ENCODE data around the gene SLC9B2.
A peak's percentile ranks its signal among the peaks of the same experiment; 100 is the strongest.

SLC9B2 gene

DNA sequence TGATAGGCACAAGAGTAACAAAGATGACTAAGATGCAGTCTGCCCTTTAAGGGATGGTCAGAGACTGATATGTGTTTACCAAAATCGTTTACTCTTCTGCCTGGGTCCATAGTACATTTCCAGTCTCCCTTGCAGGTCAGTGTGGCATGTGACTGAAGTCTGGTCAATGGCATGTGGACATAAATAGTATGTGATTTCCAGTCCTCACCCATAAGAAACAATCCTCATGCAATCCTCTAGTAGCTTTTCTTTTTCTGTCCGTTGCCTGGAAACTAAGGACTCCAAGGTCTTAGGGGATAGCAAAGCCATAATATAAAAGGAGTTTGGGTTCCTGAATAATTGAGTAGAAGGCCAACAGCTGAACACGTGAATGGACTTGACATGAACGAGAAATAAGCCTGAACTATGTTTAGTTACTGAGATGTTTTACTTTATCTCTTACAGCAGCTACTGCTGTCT lies 1.1 kb downstream of the SLC9B2 start:
- no peak for FAIRE-seq

DNA sequence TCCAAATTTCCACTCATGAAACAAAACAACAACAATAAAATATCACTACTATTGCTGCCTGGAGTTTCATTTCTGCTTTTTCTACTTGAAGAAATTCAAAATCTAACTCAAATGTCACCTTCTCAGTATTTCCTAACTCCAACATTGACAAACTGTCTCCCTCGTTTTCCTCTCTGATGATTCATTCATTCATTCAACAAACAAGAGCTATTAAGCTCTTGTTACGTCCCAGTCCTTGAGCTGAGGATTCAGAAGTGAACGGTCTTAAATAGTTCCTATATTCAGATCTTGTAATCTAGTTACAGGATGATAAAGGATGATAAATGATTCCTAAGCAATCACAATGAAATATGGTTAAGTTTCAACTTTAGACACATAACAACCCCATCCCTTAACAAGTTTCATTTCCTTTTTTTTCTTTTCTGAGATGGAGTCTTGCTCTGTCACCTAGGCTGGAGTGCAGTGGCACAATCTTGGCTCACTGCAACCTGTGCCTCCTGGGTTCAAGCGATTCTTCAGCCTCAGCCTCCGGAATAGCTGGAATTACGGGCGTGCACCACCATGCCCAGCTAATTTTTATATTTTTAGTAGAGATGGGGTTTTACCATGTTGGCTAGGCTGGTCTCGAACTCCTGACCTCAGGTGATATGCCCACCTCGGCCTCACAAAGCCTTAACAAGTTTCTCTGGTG lies 1.7 kb downstream of the SLC9B2 start:
- FAIRE-seq, result no peak

DNA sequence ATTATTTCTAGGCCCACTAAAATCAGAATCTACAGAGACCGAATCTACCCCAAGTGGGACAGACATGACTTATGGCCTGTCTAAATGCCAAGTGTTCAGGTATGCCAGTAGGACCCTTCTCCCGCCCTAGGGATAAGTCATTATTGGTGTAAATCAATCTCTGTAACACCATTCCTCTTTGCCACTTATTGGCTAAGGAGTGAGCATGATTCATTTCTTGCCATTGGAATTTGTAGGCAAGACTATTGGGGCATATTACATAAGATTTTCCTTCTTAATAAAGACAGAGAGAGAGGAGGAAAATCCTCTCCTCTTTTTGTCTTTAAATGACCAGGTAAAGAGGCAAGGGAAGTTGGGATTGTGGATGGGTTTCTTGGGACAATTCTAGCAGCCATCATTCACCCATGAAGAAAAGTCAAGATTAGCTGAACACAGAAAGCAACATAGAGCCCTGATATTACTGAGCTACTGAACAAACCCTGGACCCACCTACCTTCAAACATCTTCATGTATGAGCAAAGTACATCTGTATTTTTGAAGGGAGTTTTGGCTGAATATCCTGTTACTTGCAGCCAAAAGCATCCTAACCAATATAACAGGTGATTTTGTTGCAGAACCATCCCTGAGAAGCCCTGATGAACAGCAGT lies 2.6 kb downstream of the SLC9B2 start:
- FAIRE-seq, result no peak

DNA sequence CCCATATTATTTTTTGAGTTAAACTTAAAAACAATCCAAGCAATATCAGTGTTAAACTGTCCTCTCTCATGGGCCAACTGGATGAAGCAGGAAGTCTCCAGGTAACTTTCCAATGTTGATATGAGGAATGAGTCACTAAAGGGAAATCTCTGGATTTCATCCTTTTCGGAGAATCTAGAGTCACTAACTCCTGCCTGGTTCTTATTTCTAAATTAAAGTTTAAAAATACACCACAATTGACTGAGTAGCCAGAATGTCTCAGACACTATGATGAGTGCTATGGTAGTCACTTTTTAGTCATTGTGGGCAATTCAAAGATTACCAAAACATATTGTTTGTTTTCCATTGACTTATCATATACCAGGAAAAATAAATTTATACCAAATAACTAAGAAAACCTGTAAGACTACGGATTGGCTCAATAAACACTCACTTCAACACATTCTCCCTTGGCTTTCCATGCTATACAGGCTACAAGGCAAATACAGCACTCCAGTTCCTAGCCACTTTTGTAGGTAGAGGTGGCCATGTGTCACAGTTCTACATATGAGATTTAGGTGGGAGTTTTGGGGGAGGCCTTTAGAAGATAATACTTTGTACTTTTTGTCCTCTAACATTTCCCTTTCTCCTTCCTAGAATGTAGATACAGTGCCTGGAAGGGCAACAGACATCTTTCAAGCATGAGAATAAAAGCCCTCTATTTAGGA lies 8.6 kb downstream of the SLC9B2 start:
- no peak for FAIRE-seq

DNA sequence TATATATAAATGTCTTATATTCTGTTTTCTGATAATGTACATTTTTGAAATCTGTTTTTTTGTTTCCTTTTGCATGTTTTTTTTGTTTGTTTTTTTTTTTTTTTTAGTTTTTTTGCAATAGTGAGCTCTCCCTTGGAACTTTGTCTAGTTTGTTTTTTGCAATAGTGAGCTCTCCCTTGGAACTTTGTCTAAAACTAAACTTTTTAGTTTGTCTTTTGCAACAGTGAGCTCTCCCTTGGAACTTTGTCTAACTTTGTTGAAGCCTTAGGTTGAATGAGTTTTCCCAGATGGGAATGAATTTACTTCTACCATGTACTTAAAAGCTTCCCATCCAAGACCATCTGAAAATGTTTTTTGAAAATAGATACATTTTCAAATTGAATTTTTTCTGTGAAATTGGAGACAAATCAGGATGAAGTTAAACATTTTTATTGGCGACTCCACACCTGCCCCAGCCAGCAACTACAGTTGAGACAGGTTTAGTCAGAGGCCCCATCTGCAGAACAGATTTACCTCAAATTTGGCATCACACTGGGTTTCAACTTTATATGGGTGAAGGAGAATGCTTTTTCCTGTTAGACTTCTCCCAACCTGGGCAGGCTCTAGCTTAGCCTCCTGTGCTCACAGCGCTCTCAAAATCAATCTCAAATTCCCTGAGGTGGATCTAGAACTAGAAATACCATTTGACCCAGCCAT lies 16.0 kb downstream of the SLC9B2 start:
- FAIRE-seq, result peak; percentile 79

DNA sequence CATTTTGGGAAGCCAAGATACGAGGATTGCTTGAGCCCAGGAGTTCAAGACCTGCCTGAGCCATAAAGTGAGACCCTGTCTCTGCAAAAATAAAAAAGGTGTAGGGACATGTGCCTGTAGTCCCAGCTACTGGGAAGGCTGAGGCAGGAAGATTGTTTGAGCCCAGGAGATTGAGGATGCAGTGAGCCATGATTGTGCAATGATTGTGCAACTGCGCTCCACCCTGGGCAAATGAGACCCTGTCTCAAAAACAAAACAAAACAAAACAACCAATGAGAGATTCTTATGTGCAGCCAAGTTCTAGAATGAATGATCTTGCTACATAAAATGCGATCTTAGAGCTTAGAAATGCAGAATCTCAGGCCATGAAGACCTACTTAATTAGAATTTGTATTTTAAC lies 22.5 kb downstream of the SLC9B2 start:
- FAIRE-seq, result no peak

DNA sequence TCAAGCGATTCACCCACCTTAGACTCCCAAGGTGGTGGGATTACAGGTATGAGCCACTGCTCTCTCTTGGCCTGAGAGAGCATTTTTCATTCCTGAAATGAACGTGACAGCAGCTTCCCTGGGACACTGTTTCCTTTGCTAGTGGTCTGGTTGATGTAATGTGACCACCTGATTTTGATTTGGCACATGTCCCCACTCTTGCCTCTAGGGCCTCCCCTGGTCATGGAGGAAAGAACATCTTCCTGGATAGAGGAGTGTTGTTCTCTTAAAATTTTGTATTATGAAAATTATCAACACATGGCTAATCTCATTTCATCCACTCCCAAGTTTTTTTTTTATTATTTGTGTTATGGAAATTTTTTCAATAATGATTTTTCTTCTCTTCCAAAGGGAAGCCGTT lies 23.8 kb downstream of the SLC9B2 start:
- FAIRE-seq, result no peak

DNA sequence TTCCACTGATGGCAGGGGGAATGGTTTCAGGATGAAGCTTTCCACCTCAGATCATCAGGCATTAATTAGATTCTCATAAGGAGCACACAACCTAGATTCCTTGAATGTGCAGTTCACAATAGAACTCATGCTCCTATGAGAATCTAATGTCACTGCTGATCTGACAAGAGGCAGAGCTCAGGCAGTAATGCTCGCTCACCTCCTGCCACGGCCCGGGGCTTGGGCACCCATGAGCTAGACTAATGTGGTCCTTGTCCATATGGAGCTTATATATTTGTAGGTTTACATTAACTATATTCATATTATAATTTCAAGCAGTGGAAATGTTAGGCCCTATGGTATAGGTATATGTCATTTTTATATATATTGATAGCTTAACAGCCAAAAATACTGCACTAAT lies 24.4 kb downstream of the SLC9B2 start:
- no peak for FAIRE-seq

DNA sequence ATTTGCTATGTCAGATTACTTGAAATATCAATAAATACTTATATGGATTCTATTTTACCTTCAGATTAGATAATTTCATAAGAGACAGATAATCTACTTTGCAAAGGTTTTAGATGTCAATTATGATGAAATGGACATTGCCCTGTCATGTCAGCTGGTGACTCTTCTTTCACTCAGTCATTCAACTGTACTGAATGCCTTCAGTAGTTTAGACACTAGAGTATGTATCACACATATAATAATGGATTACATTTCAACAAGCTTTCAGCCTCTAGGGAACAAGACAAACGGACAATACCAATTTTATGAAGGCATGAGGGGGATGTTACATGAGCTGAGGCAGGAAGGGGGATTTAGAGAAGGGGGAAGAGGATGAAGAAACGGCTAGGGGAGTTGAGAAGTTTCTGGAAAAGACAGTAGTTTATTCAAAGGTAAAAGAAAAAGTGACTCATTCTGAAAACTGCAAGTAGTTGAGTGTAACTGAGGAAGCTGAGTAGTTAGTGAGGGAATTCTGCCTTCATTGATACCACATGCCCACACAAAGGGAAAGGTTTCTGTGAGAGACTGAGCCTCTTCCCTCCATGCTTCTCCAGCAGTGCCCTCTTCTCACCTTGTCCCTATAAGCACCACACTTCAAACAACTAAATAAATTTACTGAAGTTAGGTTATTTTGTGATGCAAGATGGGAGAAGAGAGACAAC lies 25.7 kb downstream of the SLC9B2 start:
- no peak for FAIRE-seq

DNA sequence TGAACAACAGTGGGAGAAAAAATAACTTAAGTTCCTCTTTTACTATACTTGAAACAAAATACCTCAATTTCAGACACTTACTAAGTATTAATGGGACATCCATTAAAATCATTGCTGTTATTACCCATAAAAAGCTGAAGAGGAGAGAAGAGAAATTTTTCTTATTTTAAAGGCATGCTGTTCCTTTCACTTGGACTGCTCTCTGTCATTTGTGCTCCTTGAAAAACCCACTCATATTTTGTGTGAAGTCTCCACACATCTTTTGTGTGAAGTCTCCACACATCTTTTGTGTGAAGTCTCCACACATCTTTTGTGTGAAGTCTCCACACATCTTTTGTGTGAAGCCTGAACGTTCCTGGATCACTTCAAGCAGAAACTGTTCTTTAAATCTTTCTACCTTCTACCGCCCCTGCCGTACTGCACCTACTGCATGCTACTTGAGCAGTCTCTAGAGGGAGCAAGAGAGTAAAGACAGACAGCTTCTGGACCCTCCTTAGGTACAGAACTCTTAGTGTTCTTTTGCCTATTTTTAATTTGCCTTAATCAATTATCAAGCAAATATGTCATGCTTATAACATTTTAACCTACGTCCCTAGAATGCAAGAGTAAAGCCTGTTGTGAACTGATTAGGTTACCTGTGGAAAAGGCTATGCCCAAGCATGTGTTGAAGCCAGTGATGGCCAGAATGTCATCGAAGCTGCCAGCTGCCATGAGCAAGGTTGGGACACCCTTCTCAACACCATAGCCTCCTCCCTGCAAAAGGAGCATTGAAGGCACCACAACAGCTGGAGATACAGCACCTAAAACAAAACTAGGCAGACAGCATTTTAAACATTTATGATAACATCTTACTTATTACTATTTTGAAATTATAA lies 29.9 kb downstream of the SLC9B2 start:
- peak; percentile 59 for FAIRE-seq

DNA sequence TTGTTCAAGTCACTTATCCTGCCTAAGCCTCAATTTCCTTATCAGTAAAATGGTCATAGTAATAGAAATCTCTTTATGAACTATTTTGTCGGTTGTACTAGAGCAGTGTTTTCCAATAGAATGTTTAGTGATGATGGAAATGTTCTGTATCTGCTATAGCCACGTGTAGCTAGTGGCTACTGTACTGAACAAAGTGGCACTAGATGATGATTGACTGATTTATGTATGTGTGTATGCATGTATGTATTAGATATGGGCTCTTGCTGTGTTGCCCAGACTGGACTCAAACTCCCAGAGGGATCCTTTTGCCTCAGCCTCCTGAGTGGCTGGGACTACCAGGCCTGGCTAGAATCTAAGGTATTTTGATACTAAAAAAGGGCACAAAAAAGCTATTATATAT lies 32.4 kb downstream of the SLC9B2 start:
- no peak for FAIRE-seq

DNA sequence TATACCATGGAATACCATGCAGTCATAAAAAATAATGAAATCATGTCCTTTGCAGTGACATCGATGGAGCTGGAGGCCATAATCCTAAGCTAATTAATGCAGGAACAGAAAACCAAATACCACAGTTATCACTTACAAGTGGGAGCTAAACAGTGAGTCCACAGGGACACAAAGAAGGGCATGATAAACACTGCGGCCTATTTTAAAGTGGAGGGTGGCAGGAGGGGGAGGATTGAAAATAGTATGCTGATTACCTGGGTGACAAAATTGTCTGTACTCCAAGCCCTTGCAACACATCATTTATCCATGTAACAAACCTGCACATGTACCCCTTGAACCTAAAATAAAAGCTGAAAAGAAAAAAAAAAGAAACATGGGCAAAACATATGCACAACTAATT lies 40.4 kb downstream of the SLC9B2 start:
- no peak for FAIRE-seq

DNA sequence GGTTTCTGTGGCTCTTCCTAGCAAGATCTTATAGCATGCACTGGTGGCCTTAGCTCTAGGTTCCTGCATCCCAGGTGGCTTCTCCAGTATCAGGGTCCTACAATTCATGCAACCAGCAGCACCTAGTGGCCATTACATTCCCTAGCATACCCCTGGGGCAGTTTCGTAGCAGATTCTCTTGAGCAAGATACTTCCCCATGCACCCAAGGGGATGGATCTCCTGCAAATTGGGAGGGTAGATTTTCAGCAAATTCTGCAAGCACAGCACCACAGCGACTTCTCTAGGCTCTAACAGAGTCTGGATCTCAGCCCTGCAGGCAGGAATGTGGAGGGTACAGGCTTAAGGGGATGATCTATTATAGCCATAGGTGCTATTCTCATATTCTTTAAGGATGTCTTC lies 44.0 kb downstream of the SLC9B2 start:
- FAIRE-seq, result no peak

DNA sequence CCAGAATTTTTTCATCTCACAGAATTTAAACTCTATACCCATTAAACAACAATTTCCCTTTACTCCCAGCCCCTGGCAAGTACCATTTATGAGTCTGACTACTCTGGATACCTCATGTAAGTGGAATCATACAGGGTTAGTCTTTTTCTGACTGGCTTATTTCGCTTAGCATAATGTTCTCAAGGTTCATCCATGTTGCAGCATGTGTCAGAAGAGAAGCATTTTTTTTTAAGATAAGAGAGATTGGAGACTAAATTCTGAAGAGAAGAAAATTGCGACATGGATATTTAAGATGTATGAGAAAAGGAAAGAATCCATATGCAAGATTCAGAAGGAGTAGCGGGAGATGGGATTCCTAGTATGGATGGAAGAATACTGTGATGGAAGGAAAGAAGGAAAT lies 45.8 kb downstream of the SLC9B2 start:
- no peak for FAIRE-seq

DNA sequence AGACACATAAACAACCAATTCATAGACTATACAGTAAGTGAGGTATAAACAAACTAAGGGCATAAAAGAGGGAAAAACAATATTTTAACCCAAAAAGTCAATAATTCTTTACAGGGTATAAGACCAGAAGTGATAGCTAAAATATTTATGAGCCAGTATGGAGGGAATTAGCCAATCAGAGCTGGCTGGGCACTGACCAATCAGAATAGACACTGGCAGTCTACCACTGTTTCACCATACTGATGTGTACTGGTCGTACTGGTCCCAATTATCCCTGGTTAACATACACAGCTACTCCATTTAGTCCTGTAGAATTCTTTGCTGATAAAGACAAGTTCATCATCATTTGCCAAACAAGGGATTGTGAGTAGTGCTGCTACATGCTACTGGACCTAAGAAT lies 47.3 kb downstream of the SLC9B2 start:
- FAIRE-seq, result no peak

DNA sequence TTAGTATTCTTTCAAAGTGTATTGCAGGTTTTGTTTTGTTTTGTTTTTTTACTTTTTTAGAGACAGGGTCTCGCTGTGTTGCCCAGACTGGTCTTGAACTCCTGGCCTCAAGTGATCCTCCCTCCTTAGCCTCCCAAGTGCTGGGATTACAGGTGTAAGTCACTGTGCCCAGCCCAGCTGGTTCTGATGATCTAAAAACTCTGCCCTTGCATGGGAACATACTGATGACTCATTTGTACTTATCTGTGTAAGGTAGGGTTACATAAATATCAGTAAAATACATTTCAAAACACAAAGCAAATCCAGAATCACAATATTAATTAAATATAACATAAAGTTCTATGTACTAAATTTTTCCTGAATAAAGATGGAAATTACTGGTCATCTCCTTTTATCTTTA lies 49.7 kb downstream of the SLC9B2 start:
- peak; percentile 75 for FAIRE-seq

DNA sequence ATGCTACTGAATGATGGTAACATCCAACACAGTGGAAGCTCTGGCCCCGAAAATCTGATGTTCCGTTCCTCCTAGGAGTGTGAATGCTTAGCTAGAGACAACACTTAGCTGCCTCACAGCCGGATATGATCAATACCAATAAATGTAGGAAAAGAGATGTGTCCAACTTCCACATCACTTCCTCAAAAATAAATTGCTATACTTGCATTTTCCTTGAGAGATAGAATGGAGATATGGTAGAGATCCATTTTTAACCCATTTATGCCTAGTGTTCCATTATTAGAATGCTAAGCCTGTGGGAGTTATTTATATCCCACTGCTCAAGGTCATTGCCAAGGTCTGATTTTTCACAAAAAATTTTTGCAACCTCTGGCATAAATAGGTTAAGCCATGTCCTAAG lies 51.6 kb downstream of the SLC9B2 start:
- FAIRE-seq, result no peak

DNA sequence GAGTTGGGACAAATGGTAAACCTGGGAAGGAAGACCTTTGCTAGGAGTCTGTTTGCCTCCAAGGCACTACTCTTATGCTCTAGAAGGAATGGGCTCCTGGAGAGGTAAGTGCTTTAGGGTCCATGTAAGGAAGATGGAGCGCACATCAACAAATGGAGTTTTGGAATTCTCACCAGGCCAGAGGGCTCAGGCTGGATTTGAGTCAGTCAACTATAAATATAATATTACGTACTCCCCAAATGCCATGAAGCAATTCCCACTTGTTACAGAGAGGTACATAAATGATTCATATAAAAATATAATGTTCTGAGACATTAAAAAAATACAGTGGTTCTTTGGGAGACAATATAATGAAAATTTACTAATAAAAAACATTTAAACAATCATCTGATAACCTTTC lies 55.4 kb downstream of the SLC9B2 start:
- FAIRE-seq, result no peak

DNA sequence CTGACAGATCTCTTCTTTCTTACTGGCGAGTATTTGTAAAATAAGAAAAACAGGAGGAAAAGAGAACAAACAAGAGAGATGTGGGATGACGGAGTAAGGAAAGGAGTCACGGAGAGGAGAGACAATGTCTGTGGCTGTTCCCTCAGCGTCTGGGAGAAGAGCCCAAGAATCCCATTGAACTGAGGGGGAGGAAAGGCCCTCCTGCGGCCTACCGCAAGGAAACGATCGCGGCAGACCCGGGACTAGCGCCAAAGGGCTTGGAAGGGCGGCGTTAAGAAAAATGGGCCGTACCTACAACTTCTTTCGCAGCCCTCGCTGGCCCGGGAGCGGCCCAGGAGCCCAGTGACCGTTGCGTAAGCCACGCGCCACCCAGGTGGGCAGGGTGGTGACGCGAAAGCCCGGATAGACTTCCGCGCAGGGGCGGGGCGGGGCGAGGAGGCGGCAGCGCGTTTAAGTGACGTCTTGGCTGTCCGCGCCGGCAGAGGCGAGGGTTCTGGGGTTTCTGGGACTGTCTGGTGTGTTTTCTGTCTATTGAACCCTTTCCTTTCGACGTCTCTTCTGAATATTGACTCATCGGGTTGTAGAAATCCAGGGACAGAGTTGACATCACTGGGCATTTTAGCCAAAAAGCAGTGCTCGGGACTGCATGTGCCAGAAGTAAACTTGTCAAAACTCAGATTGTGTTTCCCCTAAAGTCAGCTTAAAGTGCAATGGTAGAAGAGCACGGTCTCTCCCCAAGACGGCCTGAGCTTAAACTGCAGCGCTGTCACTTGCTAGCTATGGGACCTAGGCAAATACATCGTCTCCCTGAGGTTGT lies 57.0 kb downstream of the SLC9B2 start, which contains the start of gene SLC9B1:
Gene SLC9B1, minus strand, starts transcription at position 398 of the 817 bp plus-strand sequence. CDS start 27,994 bp downstream, outside the sequence.
- FAIRE-seq, result peak; percentile 92

DNA sequence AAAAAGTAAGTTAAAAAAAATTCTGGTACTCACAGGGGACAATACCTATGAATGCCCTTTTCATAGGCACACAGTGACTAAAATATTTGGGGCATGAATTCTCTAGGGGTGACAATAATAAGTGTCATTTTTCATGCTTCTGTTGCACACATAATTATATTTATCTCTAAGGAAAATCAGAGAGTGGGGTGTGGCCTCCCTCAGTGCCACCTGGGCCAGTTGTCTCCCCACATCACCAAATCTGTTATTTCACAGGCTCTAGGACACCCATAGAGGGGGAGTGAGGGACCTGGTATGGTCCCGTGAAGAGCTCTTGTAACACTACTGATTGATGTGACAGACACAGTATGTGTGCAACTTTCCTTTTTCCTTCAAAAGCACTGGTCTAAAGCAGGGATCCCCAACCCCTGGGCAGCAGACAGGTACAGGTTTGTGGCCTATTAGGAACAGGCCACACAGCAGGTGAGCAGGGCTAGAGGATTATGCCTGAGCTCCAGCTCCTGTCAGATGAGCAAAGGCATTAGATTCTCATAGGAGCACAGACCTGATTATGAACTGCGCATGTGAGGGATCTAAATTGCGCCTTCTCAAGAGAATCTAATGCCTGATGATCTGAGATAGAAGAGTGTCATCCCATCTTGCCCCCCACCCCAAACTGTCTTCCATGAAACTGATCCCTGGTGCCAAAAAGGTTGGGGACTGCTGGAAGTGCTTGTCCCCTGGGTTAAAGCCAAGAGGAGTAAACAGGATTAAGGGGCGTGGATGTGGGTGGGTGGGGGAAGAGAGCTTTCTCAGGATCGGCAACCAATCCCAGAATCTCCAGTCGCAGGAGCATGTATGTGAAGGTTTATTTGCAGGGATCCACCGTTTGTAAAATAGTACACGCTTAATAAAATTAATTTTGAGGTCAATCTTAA lies 57.9 kb downstream of the SLC9B2 start:
- FAIRE-seq, result no peak

All from A204.1 (cell line).